Mucosa of rectum (tissue), 2 donors: ENCODE measurements around the gene AGPAT3.
A peak's percentile ranks its signal among the peaks of the same experiment; 100 is the strongest.

Experiments used
- H3K27ac ChIP-seq, 2 donors: one replicate each; pipeline ENCODE4 v1.7.0; 2013; ENCODE audit warnings: inconsistent platforms in 2 of 2, low read depth in 2 of 2, low read length in 2 of 2
- H3K27me3 ChIP-seq, 2 donors: one replicate each; pipeline ENCODE4 v1.7.0; 2013; ENCODE audit warnings: low read length in 2 of 2; ENCODE audit not compliant: control insufficient read depth in 2 of 2, insufficient read depth in 2 of 2
- H3K36me3 ChIP-seq, 2 donors: one replicate each; pipeline ENCODE4 v1.7.0; 2013; ENCODE audit warnings: low read length in 2 of 2; ENCODE audit not compliant: control insufficient read depth in 2 of 2, insufficient read depth in 2 of 2
- H3K4me1 ChIP-seq, 2 donors: one replicate each; pipeline ENCODE4 v1.7.0; 2013; ENCODE audit warnings: low read length in 2 of 2, mild to moderate bottlenecking in 1 of 2; ENCODE audit not compliant: control insufficient read depth in 2 of 2, insufficient read depth in 2 of 2
- H3K4me3 ChIP-seq, 2 donors: one replicate each; pipeline ENCODE4 v1.7.0; 2013; ENCODE audit warnings: low read length in 2 of 2
- H3K9ac ChIP-seq, 2 donors: one replicate each; pipeline ENCODE4 v1.7.0; 2013; ENCODE audit warnings: low read length in 2 of 2, low read depth in 1 of 2, mild to moderate bottlenecking in 1 of 2
- H3K9me3 ChIP-seq, 2 donors: one replicate each; pipeline ENCODE4 v1.7.0; 2013; ENCODE audit warnings: low read length in 2 of 2; ENCODE audit not compliant: control insufficient read depth in 2 of 2
- donor health status: healthy.
- donor health status: Normal muscosa, but diverticular disease.

Gene AGPAT3

DNA sequence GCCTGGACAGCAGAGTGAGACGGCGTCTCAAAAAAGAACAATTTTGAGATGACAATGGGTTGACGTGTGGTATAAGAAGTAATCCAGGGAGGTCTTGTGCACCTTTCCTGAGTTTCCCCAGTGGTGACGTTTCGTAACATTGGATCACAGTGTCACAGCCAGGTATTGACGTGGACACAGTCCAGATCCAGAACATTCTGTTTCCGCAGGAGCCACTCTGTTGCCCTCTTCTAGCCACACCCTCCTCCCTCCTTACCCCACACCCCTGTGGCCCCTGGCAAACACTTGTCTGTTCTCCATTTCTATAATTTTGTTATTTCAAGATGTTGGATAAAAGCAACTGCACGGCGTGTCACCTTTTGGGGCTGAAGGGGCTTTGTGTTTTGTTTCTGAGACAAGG lies 140.6 kb downstream of the AGPAT3 start:
- H3K9ac ChIP-seq = no peak overlapping the region
- no peaks in the 10 kb centered on the region for H3K27me3 ChIP-seq
- H3K4me3 ChIP-seq = no peak overlapping the region
- H3K36me3 ChIP-seq = no peaks in the 10 kb centered on the region
- H3K27ac ChIP-seq = peak overlapping the region in 1 of 2 donors; percentile 43
- H3K9me3 ChIP-seq = no peaks in the 10 kb centered on the region
- H3K4me1 ChIP-seq = no peaks in the 10 kb centered on the region

DNA sequence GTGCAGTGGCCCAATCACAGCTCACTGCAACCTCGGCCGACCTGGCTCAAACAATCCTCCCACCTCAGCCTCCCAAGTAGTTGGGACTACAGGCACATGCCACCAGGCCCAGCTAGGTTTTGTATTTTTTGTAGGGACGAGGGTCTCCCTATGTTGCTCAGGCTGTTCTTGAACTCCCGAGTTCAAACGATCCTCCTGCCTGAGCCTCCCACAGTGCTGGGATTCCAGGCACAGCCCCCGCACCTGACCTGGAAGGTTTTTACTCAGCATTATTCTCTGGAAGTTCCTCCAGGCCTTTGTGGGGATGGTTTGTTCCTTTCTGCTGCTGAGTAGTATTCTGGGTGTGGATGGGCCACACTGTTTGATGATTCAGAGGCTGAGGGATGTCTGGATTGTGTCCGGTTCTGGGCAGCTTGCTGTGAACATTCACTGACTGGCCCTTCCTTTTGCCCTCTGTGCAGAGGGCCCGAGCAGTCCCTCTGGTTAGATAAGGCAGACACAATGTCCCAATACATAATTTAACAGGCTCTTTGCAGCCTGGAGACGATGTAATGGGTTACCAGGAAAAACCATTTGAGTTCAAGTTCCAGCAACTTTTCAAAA lies 141.1 kb downstream of the AGPAT3 start:
- no peaks in the 10 kb centered on the region for H3K27me3 ChIP-seq
- no peaks in the 10 kb centered on the region for H3K9me3 ChIP-seq
- H3K4me3 ChIP-seq = no peak overlapping the region
- no peaks in the 10 kb centered on the region for H3K36me3 ChIP-seq
- H3K4me1 ChIP-seq = peaks cover 0 to 1% of the 10 kb centered on the region in 2 donors
- peak overlapping the region in 1 of 2 donors; percentile 43 for H3K27ac ChIP-seq
- H3K9ac ChIP-seq = peak overlapping the region in 1 of 2 donors; percentile 12

DNA sequence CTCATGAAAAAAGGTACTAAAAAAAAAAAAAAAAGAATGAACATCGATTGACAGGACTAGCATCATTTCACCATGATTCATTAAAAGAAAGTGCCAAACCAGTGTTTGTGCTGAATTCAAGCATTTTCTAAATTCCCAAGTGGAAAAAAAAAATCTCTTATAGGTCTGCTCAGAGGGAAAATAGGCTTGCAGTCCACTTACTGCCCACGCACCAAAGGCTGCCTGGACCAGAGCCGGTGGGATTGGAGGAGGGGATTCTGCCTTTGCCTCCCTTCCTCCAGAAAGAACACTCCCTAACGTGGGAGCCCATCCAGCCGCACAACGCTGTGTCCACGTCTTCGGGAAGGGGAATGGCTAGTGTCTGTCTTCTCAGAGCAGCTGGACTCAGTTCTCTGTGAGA lies 141.6 kb downstream of the AGPAT3 start:
- no peak overlapping the region for H3K4me3 ChIP-seq
- H3K27ac ChIP-seq = no peak overlapping the region
- no peaks in the 10 kb centered on the region for H3K36me3 ChIP-seq
- H3K9ac ChIP-seq = no peak overlapping the region
- H3K9me3 ChIP-seq = no peaks in the 10 kb centered on the region
- no peaks in the 10 kb centered on the region for H3K27me3 ChIP-seq
- H3K4me1 ChIP-seq = peaks cover 0 to 3% of the 10 kb centered on the region in 2 donors

DNA sequence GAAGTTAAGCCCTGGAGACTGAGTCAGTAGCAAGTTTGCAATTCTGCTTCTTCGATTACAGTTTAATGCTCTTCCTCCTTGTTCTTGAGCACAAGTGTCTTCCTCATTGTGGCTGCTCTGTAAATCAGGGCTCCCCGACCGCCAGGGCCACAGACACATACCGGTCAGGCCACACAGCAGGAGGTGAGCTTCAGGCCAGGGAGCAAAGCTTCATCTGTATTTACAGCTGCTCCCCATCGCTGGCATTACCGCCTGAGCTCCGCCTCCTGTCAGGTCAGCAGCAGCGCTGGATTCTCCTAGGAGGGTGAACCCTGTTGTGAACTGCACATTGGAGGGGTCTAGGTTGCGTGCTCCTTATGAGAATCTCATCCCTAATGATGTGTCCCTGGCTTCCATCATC lies 145.4 kb downstream of the AGPAT3 start:
- Histone ChIP-seq H3K36me3 (no peaks in the 10 kb centered on the region), H3K4me3 (no peak overlapping the region), H3K4me1 (peaks cover 4 to 12% of the 10 kb centered on the region in 2 donors), H3K9me3 (no peaks in the 10 kb centered on the region), H3K27me3 (no peaks in the 10 kb centered on the region), H3K9ac (no peak overlapping the region), H3K27ac (no peak overlapping the region)

DNA sequence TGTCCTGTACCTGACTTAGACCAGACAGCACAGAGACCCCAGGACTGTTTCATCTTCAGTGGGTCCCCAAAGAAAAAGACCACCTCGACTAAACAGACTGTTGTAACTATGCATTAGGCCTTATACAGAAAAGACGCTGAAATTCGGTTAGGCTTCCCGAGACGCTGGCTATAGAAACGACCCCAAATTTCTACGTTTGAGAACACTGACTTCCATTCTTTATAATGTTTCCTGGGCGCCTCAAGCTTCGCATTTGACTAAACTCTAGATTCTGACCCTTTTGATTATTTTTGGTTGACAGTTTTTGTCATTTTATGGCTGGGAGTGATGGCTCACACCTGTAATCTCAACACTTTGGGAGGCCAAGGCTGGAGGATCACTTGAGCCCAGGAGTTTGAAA lies 146.1 kb downstream of the AGPAT3 start:
- Histone ChIP-seq H3K27ac (peak overlapping the region in 1 of 2 donors; percentile 91), H3K9me3 (no peaks in the 10 kb centered on the region), H3K4me3 (peak overlapping the region; percentile 37 to 90), H3K9ac (no peak overlapping the region), H3K4me1 (peaks cover 4 to 12% of the 10 kb centered on the region in 2 donors), H3K27me3 (no peaks in the 10 kb centered on the region), H3K36me3 (no peaks in the 10 kb centered on the region)

DNA sequence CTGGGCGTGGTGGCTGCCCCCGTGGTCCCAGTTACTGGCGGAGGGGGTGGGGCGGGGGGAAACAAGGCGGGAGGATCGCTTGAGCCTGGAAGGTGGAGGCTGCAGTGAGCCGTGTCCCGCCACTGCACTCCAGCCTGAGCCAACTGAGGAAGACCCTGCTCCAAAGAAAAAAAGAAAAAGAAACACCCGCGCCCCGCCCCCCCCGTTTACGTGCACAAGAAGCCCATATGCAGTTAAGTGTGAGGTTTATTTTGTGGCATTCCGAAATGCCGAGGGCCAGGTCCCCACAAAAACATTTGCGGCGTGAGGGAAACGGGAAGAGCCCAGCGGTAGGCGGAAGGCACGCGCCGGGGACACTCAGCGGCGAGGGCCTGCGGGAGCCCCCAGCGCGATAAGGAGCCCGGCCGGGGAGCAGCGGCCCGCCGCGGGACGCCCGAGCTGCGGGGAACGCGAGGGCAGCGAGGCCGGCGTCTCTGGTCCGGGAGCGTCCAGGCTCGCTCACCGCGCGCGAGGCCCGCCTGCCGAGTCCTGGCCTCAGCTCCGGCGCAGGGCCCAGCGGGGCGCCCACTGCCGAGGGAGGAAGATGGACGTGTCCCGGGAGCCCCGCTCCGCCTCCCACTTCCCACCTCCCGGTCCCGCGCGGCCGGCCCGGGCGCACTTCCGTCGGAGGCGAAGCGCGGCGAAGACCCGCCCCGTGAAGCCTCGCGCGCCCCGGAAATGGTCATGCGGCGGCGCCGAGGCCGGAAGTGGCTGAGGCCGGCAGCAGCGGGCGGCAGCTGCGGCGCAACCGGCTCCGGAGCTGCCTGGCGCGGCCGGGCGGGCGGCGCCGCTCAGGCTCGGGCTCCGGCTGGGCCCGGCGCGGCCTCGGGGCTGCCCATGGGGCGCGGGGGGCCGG lies 146.8 kb downstream of the AGPAT3 start, which contains the start of gene TRAPPC10:
Gene TRAPPC10, plus strand, starts transcription at position 731 of the 895 bp plus-strand sequence. CDS start 185 bp downstream, outside the sequence.
- Histone ChIP-seq H3K9ac (peak within 1 kb of the TSS; percentile 84 to 93), H3K27ac (peak within 1 kb of the TSS; percentile 91), H3K4me3 (peak within 1 kb of the TSS; percentile 78 to 90), H3K9me3 (no peaks in the 10 kb centered on the region), H3K36me3 (no peaks in the 10 kb centered on the region), H3K4me1 (peaks cover 4 to 12% of the 10 kb centered on the region in 2 donors), H3K27me3 (no peaks in the 10 kb centered on the region)

DNA sequence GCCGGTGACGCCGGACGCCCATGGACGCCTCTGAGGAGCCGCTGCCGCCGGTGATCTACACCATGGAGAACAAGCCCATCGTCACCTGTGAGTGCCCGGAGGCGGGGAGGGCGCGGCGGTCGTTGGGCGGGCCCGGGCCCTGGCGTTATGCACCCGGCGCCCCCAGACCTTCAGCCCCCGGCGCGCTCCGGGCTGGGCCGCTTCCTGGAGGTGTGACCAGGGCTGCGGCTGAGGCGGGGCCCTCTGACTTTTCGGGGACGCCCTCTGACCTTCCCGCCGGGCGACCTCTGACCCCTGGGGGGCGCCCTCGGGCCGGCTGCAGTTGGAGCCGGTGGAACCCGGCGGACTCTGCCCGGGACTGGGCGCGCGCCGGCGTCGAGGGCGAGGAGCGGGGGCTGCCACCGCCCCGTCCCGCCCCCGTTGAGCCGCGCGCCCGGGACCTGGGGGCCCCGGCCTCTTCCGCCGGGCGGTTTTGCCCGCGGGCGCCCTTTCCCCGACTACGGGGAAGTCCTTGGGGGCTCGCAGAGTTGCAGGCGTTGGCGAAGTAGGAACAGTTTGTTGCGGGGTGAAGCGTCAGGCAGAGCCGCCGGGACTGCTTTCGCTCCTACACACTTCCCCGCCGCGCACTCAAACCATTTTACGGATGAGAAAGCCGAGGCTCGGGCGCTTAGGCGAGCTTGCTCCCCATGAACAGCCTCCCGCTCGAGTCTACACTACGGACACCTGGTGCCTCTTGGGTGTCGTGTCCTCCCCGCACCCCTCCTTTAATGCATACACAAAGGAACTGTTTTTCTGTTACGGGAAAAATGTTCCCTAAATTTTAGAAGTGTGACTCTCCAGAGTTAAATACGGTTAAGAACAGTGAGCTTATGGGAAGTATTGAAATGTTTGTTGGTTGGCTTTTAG lies 147.7 kb downstream of the AGPAT3 start:
- H3K9ac ChIP-seq = peak overlapping the region; percentile 68 to 78
- peaks cover 4 to 14% of the 10 kb centered on the region in 2 donors for H3K4me1 ChIP-seq
- H3K27ac ChIP-seq = peak overlapping the region; percentile 91

DNA sequence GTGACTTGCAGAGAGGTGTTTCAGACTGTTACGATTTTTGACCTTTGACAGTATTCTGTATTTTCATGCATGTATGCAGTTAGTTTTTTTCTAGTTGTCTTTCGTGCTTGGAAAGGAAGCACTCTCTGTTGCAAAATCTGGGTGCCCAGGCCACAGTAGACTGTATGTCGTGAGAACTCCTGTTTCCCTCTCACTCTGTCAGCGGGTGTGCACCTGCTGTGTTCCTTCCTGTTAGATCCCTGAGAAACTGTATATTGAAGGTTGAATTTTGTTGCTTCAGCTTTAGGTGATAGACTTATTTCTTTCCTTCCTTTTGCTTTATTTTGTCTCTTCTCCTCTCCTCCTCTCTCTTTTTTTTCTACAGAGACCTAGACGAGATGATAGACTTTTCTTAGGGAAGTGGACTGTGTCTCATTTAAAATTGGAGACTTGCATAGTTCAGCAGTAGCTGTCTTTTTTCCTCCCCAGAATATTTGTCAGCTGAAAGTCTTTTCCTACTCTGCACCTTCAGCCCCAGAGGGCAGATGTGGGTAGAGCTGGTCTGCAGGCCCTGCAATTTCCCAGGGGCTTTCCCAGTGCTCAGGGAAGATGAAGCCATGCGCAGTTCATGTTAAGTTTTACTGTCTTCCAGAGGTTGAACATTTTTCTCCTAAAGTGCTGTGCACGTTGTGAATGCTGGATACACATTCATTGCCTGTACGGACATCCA lies 148.5 kb downstream of the AGPAT3 start:
- peak overlapping the region; percentile 68 to 78 for H3K9ac ChIP-seq
- no peaks in the 10 kb centered on the region for H3K9me3 ChIP-seq
- no peaks in the 10 kb centered on the region for H3K27me3 ChIP-seq
- H3K27ac ChIP-seq = peak overlapping the region; percentile 91
- no peaks in the 10 kb centered on the region for H3K36me3 ChIP-seq
- peaks cover 4 to 14% of the 10 kb centered on the region in 2 donors for H3K4me1 ChIP-seq
- H3K4me3 ChIP-seq = peak overlapping the region; percentile 78 to 90

More for the DNA sequence above, 147.7 kb downstream of the AGPAT3 start:
- Histone ChIP-seq H3K27me3 (no peaks in the 10 kb centered on the region), H3K36me3 (no peaks in the 10 kb centered on the region), H3K9me3 (no peaks in the 10 kb centered on the region), H3K4me3 (peak overlapping the region; percentile 78 to 90)

DNA sequence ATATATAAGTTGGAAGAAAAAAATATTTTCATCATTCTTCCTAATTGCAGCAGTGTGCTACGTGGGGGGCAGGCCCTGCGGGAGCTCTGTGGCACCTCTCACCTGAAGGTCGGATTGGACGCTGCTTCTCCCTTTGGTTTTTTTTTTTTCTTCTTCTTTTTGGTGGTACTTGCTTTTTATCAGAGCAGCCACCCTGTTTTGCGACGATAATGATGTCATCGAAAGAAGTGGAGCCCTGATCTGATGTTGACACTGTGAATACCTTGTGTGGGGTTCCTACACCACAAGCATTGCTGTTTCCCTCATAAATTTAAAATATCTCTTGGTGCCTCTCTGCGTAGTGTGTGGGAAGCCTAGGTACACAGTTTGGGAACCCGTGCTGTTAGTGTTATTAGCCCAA lies 152.6 kb downstream of the AGPAT3 start:
- no peaks in the 10 kb centered on the region for H3K27me3 ChIP-seq
- H3K4me1 ChIP-seq = peaks cover 4 to 10% of the 10 kb centered on the region in 2 donors
- no peak overlapping the region for H3K9ac ChIP-seq
- no peak overlapping the region for H3K4me3 ChIP-seq
- no peaks in the 10 kb centered on the region for H3K9me3 ChIP-seq
- no peak overlapping the region for H3K27ac ChIP-seq
- no peaks in the 10 kb centered on the region for H3K36me3 ChIP-seq
